Neural cell (in vitro differentiated cells): Measurements from ENCODE around the gene SLC35B4.

Experiments
- CTCF ChIP-seq: fragments of 450-650 bp; IDR thresholded peaks from 2 replicates; pipeline ENCODE4 v1.5.1; 2014; ENCODE audit warnings: antibody characterized with exemption, mild to moderate bottlenecking, moderate library complexity; ENCODE audit not compliant: poor library complexity, severe bottlenecking
- EP300 ChIP-seq: fragments of 450-650 bp; conservative IDR thresholded peaks from 2 replicates; pipeline ENCODE4 v1.6.1; 2014; ENCODE audit warnings: antibody characterized with exemption, mild to moderate bottlenecking, moderate library complexity; ENCODE audit not compliant: poor library complexity, severe bottlenecking
- EZH2 ChIP-seq: fragments of 200-600, 300-800 bp; shearing (Covaris generic), sonication (generic); IDR thresholded peaks from 2 replicates; pipeline ENCODE4 v1.6.1; 2014; ENCODE audit warnings: antibody characterized with exemption, low read length, borderline replicate concordance, mild to moderate bottlenecking; ENCODE audit not compliant: insufficient read depth, poor library complexity, severe bottlenecking
- MXI1 ChIP-seq: fragments of 450-650 bp; conservative IDR thresholded peaks from 2 replicates; pipeline ENCODE4 v1.6.1; 2014; ENCODE audit warnings: antibody characterized with exemption, mild to moderate bottlenecking; ENCODE audit not compliant: poor library complexity, severe bottlenecking
- POLR2AphosphoS5 ChIP-seq: IDR thresholded peaks from 2 replicates; pipeline ENCODE4 v1.6.1; 2012
- RAD21 ChIP-seq: fragments of 450-650 bp; conservative IDR thresholded peaks from 2 replicates; pipeline ENCODE4 v1.6.1; 2014; ENCODE audit warnings: antibody characterized with exemption, mild to moderate bottlenecking, moderate library complexity
- REST ChIP-seq: IDR thresholded peaks from 2 replicates; pipeline ENCODE4 v1.6.1; 2012; ENCODE audit warnings: borderline replicate concordance
- TAF1 ChIP-seq: IDR thresholded peaks from 2 replicates; pipeline ENCODE4 v1.6.1; 2012; ENCODE audit warnings: low read depth

- TF ChIP-seq CTCF (no peak), EZH2 (no peak), RAD21 (no peak), TAF1 (no peak), EP300 (no peak), POLR2AphosphoS5 (no peak), MXI1 (no peak), REST (no peak)
These were observed 1.7 kb upstream of the SLC35B4 start for GRCh38 chr7:134318443-134318842.
